NCI-H2171 treated with DMSO at 0.1 percent for 48 hours (cell line): Measurements from ENCODE around the gene FXYD7.
A peak's percentile ranks its signal among the peaks of the same experiment; 100 is the strongest.
"Not testable (repeated sequence)": the region's sequence is repeated elsewhere in the genome, so short reads cannot be mapped to it uniquely, and the experiment has no call there.

Experiments
- DNase-seq: peaks from one replicate; lab custom pipeline; 2025; lab: John Stamatoyannopoulos, UW

FXYD7 gene

DNA sequence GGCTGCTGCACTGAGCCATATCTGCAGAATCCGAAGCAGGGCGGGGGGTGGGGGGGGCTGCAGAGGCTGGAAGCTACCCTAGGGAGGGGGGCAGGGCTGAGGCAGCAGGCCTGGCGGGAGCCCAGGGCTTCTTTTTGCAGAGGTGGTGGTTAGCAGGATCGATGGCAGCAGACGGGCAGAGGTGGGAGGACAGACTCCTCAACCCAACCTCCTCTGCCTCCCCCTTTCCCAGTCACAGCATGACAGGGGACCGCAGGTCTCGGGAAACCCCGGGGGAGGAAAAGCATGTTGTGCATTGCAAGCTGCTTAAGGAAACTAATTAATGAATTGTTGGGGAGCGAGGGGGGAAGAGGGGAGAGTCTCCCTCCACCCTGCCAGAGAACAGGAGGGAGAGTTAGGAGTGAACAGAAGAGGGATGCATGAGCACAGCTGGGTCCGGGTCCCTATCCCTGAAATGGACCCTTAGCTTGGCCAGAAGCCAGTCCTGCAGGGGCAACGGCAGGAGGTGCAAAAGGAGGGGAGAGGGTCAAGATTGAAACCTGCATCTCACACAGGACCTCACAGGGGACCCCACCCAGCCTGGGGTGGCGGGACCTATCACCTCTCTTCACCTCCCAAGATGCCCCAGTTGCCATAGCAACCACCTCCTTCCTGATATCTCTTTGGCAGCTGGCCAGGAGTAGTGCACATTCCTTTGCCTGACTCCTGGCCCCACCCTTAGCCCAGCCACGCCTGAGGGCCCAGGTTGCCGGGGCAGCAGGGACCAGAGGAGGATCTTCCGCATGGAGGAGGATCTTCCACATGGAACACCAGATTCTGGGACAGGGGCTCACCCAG lies 1.8 kb downstream of the FXYD7 start:
- DNase-seq, result peak; percentile 71

DNA sequence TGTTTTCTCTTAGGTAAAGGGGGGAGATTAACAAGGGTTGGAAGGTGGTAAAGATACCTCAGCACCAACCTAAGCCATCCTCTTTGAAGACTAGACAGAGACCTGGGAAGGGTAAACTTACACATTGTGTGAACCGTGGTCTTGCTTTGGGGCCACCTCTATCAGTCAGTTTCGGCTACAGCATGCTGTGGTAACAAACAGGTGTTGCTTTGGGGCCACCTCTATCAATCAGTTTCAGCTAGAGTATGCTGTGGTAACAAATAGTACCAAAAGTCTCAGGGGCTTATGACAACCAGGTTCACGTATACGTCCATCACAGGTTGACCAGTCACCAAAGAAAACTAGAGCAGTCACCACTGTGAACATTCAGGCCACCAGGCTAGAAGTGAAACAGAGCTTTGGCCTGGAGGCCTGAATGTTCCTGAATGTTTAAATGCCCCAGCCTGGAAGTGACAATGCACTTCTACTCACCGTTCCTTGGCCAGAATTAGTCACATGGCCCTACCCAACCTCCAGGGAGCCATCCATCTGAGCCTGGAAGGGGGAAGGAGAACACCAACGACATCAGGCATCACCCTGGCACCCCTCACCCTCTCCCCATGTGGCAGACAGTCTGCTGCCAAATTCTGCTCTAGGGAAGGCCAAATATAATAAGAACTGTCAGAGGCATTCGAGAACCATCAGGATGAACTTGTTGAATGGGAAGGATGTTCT lies 3.8 kb downstream of the FXYD7 start:
- DNase-seq, result no peak

DNA sequence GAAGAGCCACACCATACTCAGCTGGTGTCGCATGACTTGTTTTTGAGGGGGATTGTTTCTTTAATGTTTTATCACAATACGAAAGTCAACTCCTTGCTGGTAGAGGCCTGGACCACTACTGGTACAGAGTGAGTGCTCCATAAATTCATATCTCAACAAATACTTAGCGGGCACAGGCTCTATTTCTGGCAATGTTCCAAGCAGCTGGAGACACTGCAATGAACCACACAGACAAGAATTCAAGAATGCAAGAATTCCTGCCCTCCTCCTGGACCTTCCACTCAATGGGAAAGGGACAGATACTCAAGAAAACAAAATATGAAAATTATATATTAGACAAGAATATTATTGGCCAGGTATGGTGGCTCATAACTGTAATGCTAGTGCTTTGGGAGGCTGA lies 6.4 kb downstream of the FXYD7 start:
- no peak for DNase-seq

- no peak for DNase-seq
Measured at GRCh38 chr19:35150445-35150844, 7.4 kb downstream of the FXYD7 start.

DNA sequence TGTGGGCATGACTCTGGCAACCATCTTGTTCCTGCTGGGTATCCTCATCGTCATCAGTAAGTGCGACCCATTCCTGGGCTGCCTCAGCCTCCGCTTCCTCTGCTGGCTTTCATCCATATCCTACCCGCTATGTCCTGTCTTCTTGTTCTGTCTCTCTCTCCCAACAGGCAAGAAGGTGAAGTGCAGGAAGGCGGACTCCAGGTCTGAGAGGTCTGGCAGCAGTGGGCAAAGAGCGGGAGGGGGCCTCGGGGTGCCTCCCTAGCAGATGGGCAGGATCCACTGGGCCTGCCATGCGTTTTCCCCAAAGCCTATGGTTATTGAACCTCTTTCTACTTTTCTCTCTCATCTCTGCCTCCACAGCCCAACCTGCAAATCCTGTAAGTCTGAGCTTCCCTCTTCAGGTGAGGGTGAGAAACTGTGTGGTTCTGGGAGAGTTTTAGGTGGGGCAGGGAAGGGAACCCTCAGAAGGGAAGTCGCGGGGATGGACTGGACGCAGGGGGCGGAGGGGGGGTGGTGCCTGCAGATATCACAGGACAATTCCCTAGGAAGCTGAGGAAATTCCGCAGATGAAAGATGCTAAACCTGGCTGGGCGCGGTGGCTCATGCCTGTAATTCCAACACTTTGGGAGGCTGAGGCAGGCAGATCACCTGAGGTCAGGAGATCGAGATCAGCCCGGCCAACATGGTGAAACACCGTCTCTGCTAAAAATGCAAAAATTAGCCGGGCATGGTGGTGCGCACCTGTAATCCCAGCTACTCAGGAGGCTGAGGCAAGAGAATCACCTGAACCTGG lies 8.4 kb downstream of the FXYD7 start:
- no peak for DNase-seq

DNA sequence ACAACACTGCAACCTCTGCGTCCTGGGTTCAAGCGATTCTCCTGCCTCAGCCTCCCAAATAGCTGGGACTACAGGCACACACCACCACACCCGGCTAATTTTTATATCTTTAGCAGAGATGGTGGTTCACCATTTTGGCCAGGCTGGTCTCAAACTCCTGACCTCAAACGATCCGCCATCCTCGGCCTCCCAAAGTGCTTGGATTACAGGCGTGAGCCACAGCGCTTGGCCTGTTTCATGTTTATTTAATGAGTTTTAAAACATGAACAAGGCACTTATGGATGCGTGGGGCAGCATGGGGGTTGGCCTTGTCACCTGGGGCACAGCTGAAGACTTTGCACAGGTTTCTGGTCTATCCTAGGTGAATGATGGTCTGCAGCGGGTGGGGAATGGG lies 10.1 kb downstream of the FXYD7 start:
- not testable (repeated sequence) for DNase-seq

- peak; percentile 44 for DNase-seq
Measured at GRCh38 chr19:35153701-35154524, 10.9 kb downstream of the FXYD7 start.

DNA sequence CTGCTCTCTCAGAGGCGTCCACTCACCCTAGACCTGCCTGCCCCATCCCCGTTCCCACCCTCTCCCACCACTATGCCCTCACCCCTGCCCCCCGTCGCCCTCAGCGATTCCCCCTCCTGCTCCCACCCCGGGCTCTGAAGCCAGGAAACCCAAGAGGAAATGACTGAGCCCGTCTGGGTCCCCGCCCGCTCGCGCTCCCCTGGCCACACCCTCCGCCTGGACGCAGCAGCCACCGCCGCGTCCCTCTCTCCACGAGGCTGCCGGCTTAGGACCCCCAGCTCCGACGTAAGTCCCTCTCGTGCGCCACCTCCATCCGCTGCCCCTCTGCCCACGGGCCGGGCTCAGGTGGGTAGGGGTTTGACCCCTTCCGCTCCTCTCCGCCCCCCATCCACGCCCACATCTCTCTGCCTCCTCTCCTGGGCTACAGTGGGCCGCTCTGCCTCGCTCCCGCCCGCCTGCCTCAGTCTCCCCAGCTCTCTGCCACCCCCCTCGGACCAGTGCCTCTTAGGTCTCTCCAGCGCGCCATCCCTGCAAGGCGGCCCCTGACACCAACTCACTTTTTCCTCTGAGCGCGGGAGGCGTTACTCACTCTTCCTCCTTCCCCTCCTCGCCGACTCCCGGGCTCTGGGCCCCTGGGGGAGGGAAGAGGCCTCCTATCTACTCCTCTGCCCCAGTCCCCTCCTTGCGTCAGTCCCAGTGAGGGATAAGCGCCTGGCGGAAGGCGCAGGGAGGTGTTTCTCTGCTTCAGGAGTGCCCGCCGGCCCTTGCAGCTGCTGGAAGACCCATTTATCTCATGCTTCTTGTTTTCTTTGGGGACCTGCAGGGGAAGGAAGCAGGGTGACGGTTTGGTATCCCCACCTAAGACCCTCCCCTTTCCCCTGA lies 11.7 kb downstream of the FXYD7 start, which contains the start of gene FXYD5:
Gene FXYD5 (plus strand): TSS at position 211 of the 882 bp plus-strand sequence. CDS start 816 bp downstream, outside the sequence.
- peak; percentile 23 for DNase-seq

- DNase-seq, result no peak
Measured at GRCh38 chr19:35155441-35155840, 12.4 kb downstream of the FXYD7 start.

- no peak for DNase-seq
Measured at GRCh38 chr19:35155981-35156672, 13.1 kb downstream of the FXYD7 start.

GRCh38 chr19:35156673-35157014 lies 13.6 kb downstream of the FXYD7 start:
- no peak for DNase-seq

DNA sequence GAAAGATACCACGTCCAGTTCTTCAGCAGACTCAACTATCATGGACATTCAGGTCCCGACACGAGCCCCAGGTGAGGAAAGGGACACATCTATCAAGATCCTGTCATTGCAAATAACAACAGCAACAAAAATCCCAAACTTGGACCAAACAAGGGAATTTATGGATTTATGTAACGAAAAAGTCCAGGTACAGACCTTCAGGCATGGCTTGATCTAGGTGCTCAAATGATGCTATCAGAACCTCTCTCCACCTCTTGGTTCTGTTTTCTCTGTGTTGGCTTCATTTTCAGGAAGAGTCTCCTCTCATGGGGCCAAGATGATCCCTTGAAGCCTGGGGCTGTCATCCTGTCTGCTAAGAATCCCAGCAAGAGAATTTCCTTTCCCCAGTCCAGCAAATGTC lies 14.4 kb downstream of the FXYD7 start:
- no peak for DNase-seq

GRCh38 chr19:35159606-35160005 lies 16.6 kb downstream of the FXYD7 start:
- DNase-seq, result no peak

GRCh38 chr19:35160629-35161433 lies 17.8 kb downstream of the FXYD7 start:
- DNase-seq, result no peak

DNA sequence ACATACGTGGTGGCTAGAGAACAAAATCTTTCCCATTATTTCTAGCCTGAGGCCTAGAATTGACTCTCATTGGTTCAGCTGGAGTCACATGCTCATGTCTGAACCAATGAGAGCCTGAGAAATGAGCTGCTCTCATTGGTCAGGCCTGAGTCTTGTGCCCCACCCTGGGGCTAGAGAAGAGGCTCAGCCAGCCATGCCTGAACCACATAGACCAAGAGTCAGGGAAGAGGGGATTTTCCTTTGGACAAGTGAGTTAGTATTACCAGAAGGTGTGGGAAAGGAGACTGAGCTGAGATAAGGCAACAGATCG lies 18.3 kb downstream of the FXYD7 start:
- DNase-seq, result no peak

- no peak for DNase-seq
Measured at GRCh38 chr19:35162471-35163326, 19.6 kb downstream of the FXYD7 start.

- DNase-seq, result no peak
Measured at GRCh38 chr19:35164418-35164817, 21.4 kb downstream of the FXYD7 start.
